ENCODE measurements around the gene MYCBP2. TPM values are rescaled to one million over a fixed set of nuclear protein-coding genes. Genes with fewer than 3 reads are reported as not detected.

Gene MYCBP2
- total RNA-seq, 1 donor from 2014 or later, result 58.4 TPM

DNA sequence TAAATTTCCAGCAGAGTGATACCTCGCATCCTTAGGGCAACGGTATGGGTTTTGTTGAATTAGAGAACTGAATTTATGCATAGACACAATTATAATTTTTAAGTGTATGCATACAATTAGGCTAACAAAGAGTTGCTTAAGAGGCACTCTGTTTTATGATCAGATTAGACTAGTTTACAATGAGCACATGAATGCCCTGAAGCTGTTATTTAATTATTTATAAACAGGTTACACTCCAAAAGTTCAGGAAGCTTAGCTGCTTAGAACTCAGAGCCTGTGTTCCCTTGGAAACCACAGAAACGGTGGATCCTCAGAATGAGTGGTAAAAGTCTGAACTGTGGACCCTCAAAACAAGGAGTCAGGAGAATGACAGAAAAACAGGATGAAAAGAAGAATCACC, 227.5 kb downstream of the MYCBP2 start:
- no peak for DNase-seq (ENCODE audit: low spot score, unreplicated experiment)
- Mint-ChIP-seq H3K27ac (no peak overlapping the region), H3K9me3 (ENCODE audit: low read depth) (no peaks in the 10 kb centered on the region), H3K4me1 (ENCODE audit: low read depth) (peaks cover 2% of the 10 kb centered on the region), H3K27me3 (no peaks in the 10 kb centered on the region), H3K4me3 (ENCODE audit: low read depth) (no peak overlapping the region), H3K36me3 (ENCODE audit: insufficient read depth) (peaks cover 3% of the 10 kb centered on the region)
- TF ChIP-seq, protein P1, sequence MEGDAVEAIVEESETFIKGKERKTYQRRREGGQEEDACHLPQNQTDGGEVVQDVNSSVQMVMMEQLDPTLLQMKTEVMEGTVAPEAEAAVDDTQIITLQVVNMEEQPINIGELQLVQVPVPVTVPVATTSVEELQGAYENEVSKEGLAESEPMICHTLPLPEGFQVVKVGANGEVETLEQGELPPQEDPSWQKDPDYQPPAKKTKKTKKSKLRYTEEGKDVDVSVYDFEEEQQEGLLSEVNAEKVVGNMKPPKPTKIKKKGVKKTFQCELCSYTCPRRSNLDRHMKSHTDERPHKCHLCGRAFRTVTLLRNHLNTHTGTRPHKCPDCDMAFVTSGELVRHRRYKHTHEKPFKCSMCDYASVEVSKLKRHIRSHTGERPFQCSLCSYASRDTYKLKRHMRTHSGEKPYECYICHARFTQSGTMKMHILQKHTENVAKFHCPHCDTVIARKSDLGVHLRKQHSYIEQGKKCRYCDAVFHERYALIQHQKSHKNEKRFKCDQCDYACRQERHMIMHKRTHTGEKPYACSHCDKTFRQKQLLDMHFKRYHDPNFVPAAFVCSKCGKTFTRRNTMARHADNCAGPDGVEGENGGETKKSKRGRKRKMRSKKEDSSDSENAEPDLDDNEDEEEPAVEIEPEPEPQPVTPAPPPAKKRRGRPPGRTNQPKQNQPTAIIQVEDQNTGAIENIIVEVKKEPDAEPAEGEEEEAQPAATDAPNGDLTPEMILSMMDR (IDR thresholded peaks at IDR 0.05; ENCODE audit: unreplicated experiment), result no peak

DNA sequence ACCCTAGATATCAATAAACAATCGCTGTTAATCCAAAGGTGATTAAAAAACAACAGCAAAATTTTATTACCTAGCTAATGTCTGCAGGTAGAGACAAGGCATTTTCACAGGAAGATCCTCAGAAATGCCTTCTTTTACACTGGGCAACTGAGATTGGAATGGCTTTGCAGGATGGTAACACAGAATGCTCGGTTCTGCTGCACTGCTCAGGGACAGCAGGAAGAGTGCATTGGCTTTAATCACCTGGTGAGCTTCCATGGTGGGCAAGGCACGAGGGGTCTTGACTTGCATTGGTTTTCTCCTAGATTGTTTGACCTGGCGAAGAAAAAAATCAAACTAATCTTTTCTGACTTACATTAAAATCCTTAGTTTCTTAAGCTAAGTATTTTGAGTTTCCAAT, 231.6 kb downstream of the MYCBP2 start:
- Mint-ChIP-seq H3K4me3 (ENCODE audit: low read depth) (no peak overlapping the region), H3K36me3 (ENCODE audit: insufficient read depth) (peaks cover 11% of the 10 kb centered on the region), H3K4me1 (ENCODE audit: low read depth) (no peaks in the 10 kb centered on the region), H3K9me3 (ENCODE audit: low read depth) (no peaks in the 10 kb centered on the region), H3K27ac (no peak overlapping the region), H3K27me3 (no peaks in the 10 kb centered on the region)
- DNase-seq (ENCODE audit: low spot score, unreplicated experiment), result no peak
- TF ChIP-seq, protein P1 (IDR thresholded peaks at IDR 0.05; ENCODE audit: unreplicated experiment), result no peak

DNA sequence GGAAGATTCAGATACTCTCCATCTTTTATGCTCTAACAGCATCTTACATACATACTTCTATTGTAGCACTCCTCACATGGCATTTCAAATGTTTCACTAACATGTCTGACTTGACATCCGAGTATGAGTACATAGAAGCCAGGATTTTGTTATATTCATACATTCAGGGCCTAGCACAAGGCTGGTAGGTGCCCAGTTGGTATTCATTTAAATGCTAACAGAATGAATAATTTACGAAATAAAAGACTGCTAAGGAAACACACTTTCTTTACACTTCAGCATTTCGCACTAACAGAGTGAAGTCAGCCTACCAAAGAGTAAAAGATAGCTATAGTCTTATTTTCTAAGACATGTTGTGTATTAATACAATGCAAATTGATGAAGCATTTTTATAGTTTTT, 232.1 kb downstream of the MYCBP2 start:
- no peak overlapping the region for H3K27ac Mint-ChIP-seq
- H3K27me3 Mint-ChIP-seq, result no peaks in the 10 kb centered on the region
- H3K9me3 Mint-ChIP-seq (ENCODE audit: low read depth), result no peaks in the 10 kb centered on the region
- peaks cover 12% of the 10 kb centered on the region for H3K36me3 Mint-ChIP-seq (ENCODE audit: insufficient read depth)
- no peak overlapping the region for H3K4me3 Mint-ChIP-seq (ENCODE audit: low read depth)
- TF ChIP-seq, protein P1 (IDR thresholded peaks at IDR 0.05; ENCODE audit: unreplicated experiment), result no peak
- no peak for DNase-seq (ENCODE audit: low spot score, unreplicated experiment)
- H3K4me1 Mint-ChIP-seq (ENCODE audit: low read depth), result no peaks in the 10 kb centered on the region

DNA sequence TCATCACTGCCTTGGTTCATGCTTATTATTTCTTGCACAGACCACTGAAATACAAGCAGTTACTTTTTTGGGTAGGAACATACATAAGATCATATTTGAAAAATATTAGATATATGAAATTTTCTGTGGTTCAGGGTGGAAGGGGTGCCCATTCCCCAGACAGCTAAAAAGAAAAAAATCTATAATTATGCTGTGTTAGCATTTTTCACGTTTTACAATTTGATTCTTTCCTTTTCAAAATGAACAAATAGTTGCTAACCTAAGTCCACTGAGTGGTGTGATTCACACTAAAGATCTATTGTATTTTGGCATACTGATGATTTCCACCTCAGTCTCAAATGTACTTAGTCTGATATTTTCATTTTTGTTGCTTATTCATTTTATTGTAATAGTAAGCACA, 233.2 kb downstream of the MYCBP2 start:
- TF ChIP-seq, protein P1 (IDR thresholded peaks at IDR 0.05; ENCODE audit: unreplicated experiment), result no peak
- no peaks in the 10 kb centered on the region for H3K27me3 Mint-ChIP-seq
- no peak overlapping the region for H3K27ac Mint-ChIP-seq
- no peaks in the 10 kb centered on the region for H3K4me1 Mint-ChIP-seq (ENCODE audit: low read depth)
- H3K4me3 Mint-ChIP-seq (ENCODE audit: low read depth), result no peak overlapping the region
- DNase-seq (ENCODE audit: low spot score, unreplicated experiment), result no peak
- H3K9me3 Mint-ChIP-seq (ENCODE audit: low read depth), result no peaks in the 10 kb centered on the region
- peaks cover 13% of the 10 kb centered on the region for H3K36me3 Mint-ChIP-seq (ENCODE audit: insufficient read depth)

DNA sequence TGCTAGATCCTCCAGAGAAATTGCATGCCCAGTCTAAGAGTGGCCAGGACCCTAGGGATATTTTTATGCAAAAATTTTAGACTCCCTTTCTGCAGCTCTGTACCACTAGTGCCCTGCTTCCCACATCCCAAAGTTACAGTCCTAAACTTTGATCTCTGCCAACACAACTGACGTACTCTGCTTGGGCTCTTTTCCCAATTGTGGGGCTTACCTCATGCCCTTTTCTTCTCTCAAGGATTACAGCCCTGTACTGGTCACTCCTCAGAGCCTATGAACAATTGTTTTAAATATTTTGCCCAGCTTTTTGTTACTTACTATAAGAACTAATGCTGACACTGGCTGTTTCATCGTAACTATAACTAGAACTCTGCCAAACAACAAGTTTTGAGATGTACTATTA, 242.1 kb downstream of the MYCBP2 start:
- Mint-ChIP-seq H3K9me3 (ENCODE audit: low read depth) (peaks cover 5% of the 10 kb centered on the region), H3K27me3 (no peaks in the 10 kb centered on the region), H3K4me1 (ENCODE audit: low read depth) (no peaks in the 10 kb centered on the region), H3K4me3 (ENCODE audit: low read depth) (no peak overlapping the region), H3K27ac (no peak overlapping the region), H3K36me3 (ENCODE audit: insufficient read depth) (peaks cover 24% of the 10 kb centered on the region)
- DNase-seq (ENCODE audit: low spot score, unreplicated experiment), result no peak
- TF ChIP-seq, protein P1 (IDR thresholded peaks at IDR 0.05; ENCODE audit: unreplicated experiment), result no peak

Measured in progenitor cell of endocrine pancreas (in vitro differentiated cells).